ENCODE measurements around the gene DNASE1.

GRCh38 chr16:3609895-3610697 lies 44.4 kb upstream of the DNASE1 start:
- no peak for TF ChIP-seq CTCF (IDR thresholded peaks at IDR 0.05)
- TF ChIP-seq POLR2A (IDR thresholded peaks at IDR 0.05): no peak

Data from adrenal gland (tissue), 5 donors.